ENCODE measurements around the gene PKP1. TPM values are rescaled to one million over a fixed set of nuclear protein-coding genes. Genes with fewer than 3 reads are reported as not detected.

PKP1 gene
- polyA plus RNA-seq, 1 donor (not counting 4 experiments of a cell fraction or from before 2014, with no cell fraction given), result 169 TPM

- Histone ChIP-seq H3K4me1 (ENCODE audit: control insufficient read depth, extremely low read depth, insufficient read depth, low read length) (no peaks in the 10 kb centered on the region), H3K27me3 (ENCODE audit: control insufficient read depth, extremely low read depth, insufficient read depth, low read length) (peaks cover 34% of the 10 kb centered on the region), H3K79me2 (ENCODE audit: control insufficient read depth, insufficient read depth, low read length) (no peaks in the 10 kb centered on the region), H3K9me1 (ENCODE audit: control insufficient read depth, extremely low read depth, insufficient read depth, low read length) (no peaks in the 10 kb centered on the region), H3K4me3 (ENCODE audit: control insufficient read depth in 2 of 3, extremely low read depth in 1 of 3, insufficient read depth in 2 of 3, low read depth in 1 of 3, low read length in 3 of 3) (no peak overlapping the region), H3K27ac (ENCODE audit: control insufficient read depth, insufficient read depth, low read length) (no peak overlapping the region), H4K20me1 (ENCODE audit: control insufficient read depth, extremely low read depth, insufficient read depth, low read length) (no peaks in the 10 kb centered on the region), H3K36me3 (ENCODE audit: control insufficient read depth in 2 of 2, extremely low read depth in 1 of 2, insufficient read depth in 2 of 2, low read length in 2 of 2) (no peaks in the 10 kb centered on the region), H3K4me2 (ENCODE audit: control insufficient read depth, extremely low read depth, insufficient read depth, low read depth, low read length) (no peak overlapping the region), H3K9me3 (ENCODE audit: control insufficient read depth, low read depth, low read length) (no peaks in the 10 kb centered on the region), H2AFZ (ENCODE audit: control insufficient read depth, low read length) (no peak overlapping the region), H3K9ac (ENCODE audit: control insufficient read depth, extremely low read depth, insufficient read depth, low read length) (no peak overlapping the region)
- FAIRE-seq (no peak), DNase-seq (ENCODE audit: low read depth, low spot score) (no peak)
- dilution Hi-C loops (cut with MboI; ENCODE audit: extremely low pct_ligation_motif_present, low sequenced_read_pairs), result no loop called here
- no peak for TF ChIP-seq EZH2 (IDR thresholded peaks at IDR 0.05; ENCODE audit: low read length)
- TF ChIP-seq CTCF (optimal IDR thresholded peaks at IDR 0.05 in 1 of 3, IDR thresholded peaks at IDR 0.05 in 1 of 3, conservative IDR thresholded peaks at IDR 0.05 in 1 of 3; ENCODE audit: extremely low read depth in 1 of 3, insufficient read depth in 2 of 3, low read length in 3 of 3), result no peak
Measured at GRCh38 chr1:201364808-201365105, 81.5 kb downstream of the PKP1 start.

- Histone ChIP-seq H2AFZ (ENCODE audit: control insufficient read depth, low read length) (no peak overlapping the region), H4K20me1 (ENCODE audit: control insufficient read depth, extremely low read depth, insufficient read depth, low read length) (no peaks in the 10 kb centered on the region), H3K9ac (ENCODE audit: control insufficient read depth, extremely low read depth, insufficient read depth, low read length) (no peak overlapping the region), H3K4me2 (ENCODE audit: control insufficient read depth, extremely low read depth, insufficient read depth, low read depth, low read length) (no peak overlapping the region), H3K27ac (ENCODE audit: control insufficient read depth, insufficient read depth, low read length) (no peak overlapping the region), H3K9me3 (ENCODE audit: control insufficient read depth, low read depth, low read length) (no peaks in the 10 kb centered on the region), H3K9me1 (ENCODE audit: control insufficient read depth, extremely low read depth, insufficient read depth, low read length) (no peaks in the 10 kb centered on the region), H3K79me2 (ENCODE audit: control insufficient read depth, insufficient read depth, low read length) (no peaks in the 10 kb centered on the region), H3K4me3 (ENCODE audit: control insufficient read depth in 2 of 3, extremely low read depth in 1 of 3, insufficient read depth in 2 of 3, low read depth in 1 of 3, low read length in 3 of 3) (no peak overlapping the region), H3K4me1 (ENCODE audit: control insufficient read depth, extremely low read depth, insufficient read depth, low read length) (no peaks in the 10 kb centered on the region), H3K36me3 (ENCODE audit: control insufficient read depth in 2 of 2, extremely low read depth in 1 of 2, insufficient read depth in 2 of 2, low read length in 2 of 2) (no peaks in the 10 kb centered on the region), H3K27me3 (ENCODE audit: control insufficient read depth, extremely low read depth, insufficient read depth, low read length) (peaks cover 34% of the 10 kb centered on the region)
- DNase-seq (ENCODE audit: low read depth, low spot score) (no peak), FAIRE-seq (no peak)
- no peak for TF ChIP-seq CTCF (optimal IDR thresholded peaks at IDR 0.05 in 1 of 3, IDR thresholded peaks at IDR 0.05 in 1 of 3, conservative IDR thresholded peaks at IDR 0.05 in 1 of 3; ENCODE audit: extremely low read depth in 1 of 3, insufficient read depth in 2 of 3, low read length in 3 of 3)
- TF ChIP-seq EZH2 (IDR thresholded peaks at IDR 0.05; ENCODE audit: low read length), result no peak
- dilution Hi-C loops (cut with MboI; ENCODE audit: extremely low pct_ligation_motif_present, low sequenced_read_pairs), result no loop called here
Measured at GRCh38 chr1:201365251-201365650, 81.9 kb downstream of the PKP1 start.
